Keratinocyte (primary cell): Measurements from ENCODE around the gene NMD3. TPM values are rescaled to one million over a fixed set of nuclear protein-coding genes. Genes with fewer than 3 reads are reported as not detected.

ENCODE experiments used
- DNase-seq: peaks from one replicate; pipeline ENCODE4 v3.0.0-alpha.2; 2011; ENCODE audit warnings: low read depth, missing footprints, low spot score
- FAIRE-seq: peaks from 2 replicates; lab custom pipeline; 2011; peaks lifted over from hg19 to GRCh38; lab: Jason Lieb, UNC
- H2AFZ ChIP-seq: 2 replicates; pipeline ENCODE4 v1.6.0; 2012; ENCODE audit warnings: low read length, control low read depth, inconsistent platforms; ENCODE audit not compliant: control insufficient read depth
- H3K27ac ChIP-seq: 2 replicates; pipeline ENCODE4 v1.5.1; 2011; ENCODE audit warnings: low read length; ENCODE audit not compliant: control insufficient read depth, insufficient read depth
- H3K27me3 ChIP-seq: 3 replicates; pipeline ENCODE4 v1.6.0; 2011; ENCODE audit warnings: low read length; ENCODE audit not compliant: control insufficient read depth, insufficient read depth; ENCODE audit errors: extremely low read depth
- H3K36me3 ChIP-seq, 2 experiments: 2 replicates in 1 of 2; 3 replicates in 1 of 2; pipeline ENCODE4 v1.5.1; 2011; ENCODE audit warnings: low read length in 2 of 2, mild to moderate bottlenecking in 1 of 2; ENCODE audit not compliant: control insufficient read depth in 2 of 2, insufficient read depth in 2 of 2; ENCODE audit errors: extremely low read depth in 1 of 2
- H3K4me1 ChIP-seq: 3 replicates; pipeline ENCODE4 v1.5.1; 2011; ENCODE audit warnings: low read length; ENCODE audit not compliant: control insufficient read depth, insufficient read depth; ENCODE audit errors: extremely low read depth
- H3K4me2 ChIP-seq: 3 replicates; pipeline ENCODE4 v1.6.0; 2011; ENCODE audit warnings: low read depth, low read length; ENCODE audit not compliant: control insufficient read depth, insufficient read depth; ENCODE audit errors: extremely low read depth
- H3K4me3 ChIP-seq, 3 experiments: fragments of 200-600 bp in 1 of 3; sonication (generic) in 1 of 3; 2 replicates in 2 of 3; 3 replicates in 1 of 3; pipeline ENCODE4 v1.5.1; 2011 to 2016; ENCODE audit warnings: low read length in 3 of 3, mild to moderate bottlenecking in 3 of 3, control low read depth in 2 of 3, inconsistent platforms in 1 of 3, low read depth in 1 of 3, mixed read lengths in 1 of 3, mixed run types in 1 of 3, moderate library complexity in 1 of 3; ENCODE audit not compliant: control insufficient read depth in 2 of 3, insufficient read depth in 2 of 3; ENCODE audit errors: extremely low read depth in 1 of 3
- H3K79me2 ChIP-seq: 2 replicates; pipeline ENCODE4 v1.6.0; 2012; ENCODE audit warnings: low read length; ENCODE audit not compliant: control insufficient read depth, insufficient read depth
- H3K9ac ChIP-seq: 3 replicates; pipeline ENCODE4 v1.6.0; 2011; ENCODE audit warnings: low read length; ENCODE audit not compliant: control insufficient read depth, insufficient read depth; ENCODE audit errors: extremely low read depth
- H3K9me1 ChIP-seq: 3 replicates; pipeline ENCODE4 v1.6.0; 2011; ENCODE audit warnings: low read length; ENCODE audit not compliant: control insufficient read depth, insufficient read depth; ENCODE audit errors: extremely low read depth
- H3K9me3 ChIP-seq: 2 replicates; pipeline ENCODE4 v1.5.1; 2012; ENCODE audit warnings: low read depth, low read length; ENCODE audit not compliant: control insufficient read depth
- H4K20me1 ChIP-seq: 3 replicates; pipeline ENCODE4 v1.6.0; 2011; ENCODE audit warnings: low read length; ENCODE audit not compliant: control insufficient read depth, insufficient read depth; ENCODE audit errors: extremely low read depth
- CTCF ChIP-seq, 3 experiments: IDR thresholded peaks in 1 of 3; conservative IDR thresholded peaks in 1 of 3; optimal IDR thresholded peaks in 1 of 3; 2 replicates in 2 of 3; 3 replicates in 1 of 3; pipeline versions ENCODE3 to v1.5.1; 2011; ENCODE audit warnings: low read length in 3 of 3, mild to moderate bottlenecking in 3 of 3, moderate library complexity in 2 of 3, control low read depth in 1 of 3, inconsistent platforms in 1 of 3; ENCODE audit not compliant: insufficient read depth in 2 of 3; ENCODE audit errors: extremely low read depth in 1 of 3
- EZH2 ChIP-seq: IDR thresholded peaks from one replicate; pipeline ENCODE4 v1.6.1; 2012; ENCODE audit warnings: inconsistent platforms, mild to moderate bottlenecking, low read length, moderate library complexity
- dilution Hi-C: fragments of 300-500 bp; cut with MboI; formaldehyde crosslinking; loops from one replicate; pipeline ENCODE4 v1.7.0; 2020; ENCODE audit warnings: low sequenced_read_pairs; ENCODE audit not compliant: extremely low pct_ligation_motif_present
- polyA plus RNA-seq, 5 experiments: library from polyadenylated mRNA; depleted of rRNA in 3 of 5; stranded (reverse) in 3 of 5; stranded (forward) in 1 of 5; unstranded in 1 of 5; fragments of >200 nt; gene quantifications; 1 replicate in 1 of 5; 2 replicates in 3 of 5; 3 replicates in 1 of 5; pipeline versions ENCODE4 v1.2.1 to v1.2.3, GENCODE V29; 2011 to 2012; ENCODE audit warnings: missing spikeins in 2 of 5, low read depth in 1 of 5, low replicate concordance in 1 of 5

The NMD3 gene
- polyA plus RNA-seq, 1 donor (not counting 4 experiments of a cell fraction or from before 2014, with no cell fraction given), result 65.2 TPM

DNA sequence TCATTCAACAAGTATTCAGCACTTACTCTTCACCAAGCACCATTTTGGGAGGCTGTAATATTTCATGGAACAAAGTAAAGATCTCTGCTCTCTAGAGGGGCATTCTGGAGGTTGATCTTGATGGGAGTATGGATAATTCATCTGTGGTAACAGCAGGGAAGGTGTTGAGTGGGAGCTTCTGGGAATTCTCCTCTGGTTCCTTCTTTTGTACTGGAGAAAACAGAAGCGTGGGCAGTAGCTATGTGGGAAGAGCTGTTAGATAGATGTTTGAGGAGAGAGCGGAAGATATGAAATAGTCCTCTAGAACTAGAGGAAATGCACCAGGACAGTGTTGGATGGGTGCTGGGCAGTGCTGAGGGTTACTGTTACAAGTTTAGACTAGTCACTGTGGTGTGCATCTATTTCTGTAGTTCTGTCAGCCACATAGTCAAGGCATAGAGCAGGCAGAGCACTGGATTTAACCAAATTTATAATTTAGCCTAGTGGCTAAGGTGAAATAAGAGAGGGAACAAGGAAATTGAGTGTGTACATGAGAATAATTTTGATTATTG lies 9.6 kb downstream of the NMD3 start:
- dilution Hi-C loops, result no loop called here

DNA sequence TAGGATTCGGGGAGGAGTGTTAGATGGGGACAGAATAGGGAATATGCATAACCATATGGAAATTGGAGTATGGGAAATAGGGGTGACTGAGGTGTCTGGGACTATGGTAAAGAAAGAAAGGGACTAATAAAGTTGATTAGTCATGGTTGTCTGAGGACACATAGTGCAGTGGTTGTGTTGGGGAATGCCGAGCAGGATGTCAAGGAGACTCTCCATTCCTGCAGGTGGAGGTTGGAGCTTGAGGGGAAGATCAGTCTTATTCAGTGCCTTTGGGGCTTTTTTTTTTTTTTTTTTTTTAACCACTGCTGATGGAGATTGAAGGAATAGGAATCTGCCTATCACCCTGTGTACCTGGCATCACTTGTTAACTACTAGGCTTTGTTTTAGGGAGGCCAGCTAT lies 10.8 kb downstream of the NMD3 start:
- no peak overlapping the region for H2AFZ ChIP-seq

More for the DNA sequence above, 9.6 kb downstream of the NMD3 start:
- Histone ChIP-seq H3K4me1 (peaks cover 15% of the 10 kb centered on the region), H3K36me3 (peaks cover 3 to 21% of the 10 kb centered on the region in 2 experiments), H4K20me1 (peaks cover 3% of the 10 kb centered on the region), H2AFZ (no peak overlapping the region), H3K9ac (no peak overlapping the region), H3K27me3 (no peaks in the 10 kb centered on the region), H3K4me2 (no peak overlapping the region), H3K4me3 (no peak overlapping the region), H3K9me1 (no peaks in the 10 kb centered on the region), H3K79me2 (peaks cover 67% of the 10 kb centered on the region), H3K27ac (no peak overlapping the region), H3K9me3 (no peaks in the 10 kb centered on the region)
- DNase-seq (no peak), FAIRE-seq (peak; percentile 53)
- no peak for TF ChIP-seq CTCF (optimal IDR thresholded peaks at IDR 0.05 in 1 of 3, IDR thresholded peaks at IDR 0.05 in 1 of 3, conservative IDR thresholded peaks at IDR 0.05 in 1 of 3; ENCODE audit: extremely low read depth in 1 of 3, insufficient read depth in 2 of 3, low read length in 3 of 3)
- no peak for TF ChIP-seq EZH2

More for the DNA sequence above, 10.8 kb downstream of the NMD3 start:
- Histone ChIP-seq H3K9ac (no peak overlapping the region), H3K9me1 (no peaks in the 10 kb centered on the region), H3K27me3 (no peaks in the 10 kb centered on the region), H3K27ac (no peak overlapping the region), H3K4me3 (no peak overlapping the region), H3K4me1 (peaks cover 15% of the 10 kb centered on the region), H3K36me3 (peaks cover 3 to 21% of the 10 kb centered on the region in 2 experiments), H4K20me1 (peaks cover 3% of the 10 kb centered on the region), H3K79me2 (peaks cover 62% of the 10 kb centered on the region), H3K9me3 (no peaks in the 10 kb centered on the region), H3K4me2 (no peak overlapping the region)
- TF ChIP-seq CTCF (optimal IDR thresholded peaks at IDR 0.05 in 1 of 3, IDR thresholded peaks at IDR 0.05 in 1 of 3, conservative IDR thresholded peaks at IDR 0.05 in 1 of 3; ENCODE audit: extremely low read depth in 1 of 3, insufficient read depth in 2 of 3, low read length in 3 of 3) (no peak), EZH2 (no peak)
- FAIRE-seq (no peak), DNase-seq (no peak)
- dilution Hi-C loops, result no loop called here
